ENCODE measurements around the gene SECISBP2.

The SECISBP2 gene

DNA sequence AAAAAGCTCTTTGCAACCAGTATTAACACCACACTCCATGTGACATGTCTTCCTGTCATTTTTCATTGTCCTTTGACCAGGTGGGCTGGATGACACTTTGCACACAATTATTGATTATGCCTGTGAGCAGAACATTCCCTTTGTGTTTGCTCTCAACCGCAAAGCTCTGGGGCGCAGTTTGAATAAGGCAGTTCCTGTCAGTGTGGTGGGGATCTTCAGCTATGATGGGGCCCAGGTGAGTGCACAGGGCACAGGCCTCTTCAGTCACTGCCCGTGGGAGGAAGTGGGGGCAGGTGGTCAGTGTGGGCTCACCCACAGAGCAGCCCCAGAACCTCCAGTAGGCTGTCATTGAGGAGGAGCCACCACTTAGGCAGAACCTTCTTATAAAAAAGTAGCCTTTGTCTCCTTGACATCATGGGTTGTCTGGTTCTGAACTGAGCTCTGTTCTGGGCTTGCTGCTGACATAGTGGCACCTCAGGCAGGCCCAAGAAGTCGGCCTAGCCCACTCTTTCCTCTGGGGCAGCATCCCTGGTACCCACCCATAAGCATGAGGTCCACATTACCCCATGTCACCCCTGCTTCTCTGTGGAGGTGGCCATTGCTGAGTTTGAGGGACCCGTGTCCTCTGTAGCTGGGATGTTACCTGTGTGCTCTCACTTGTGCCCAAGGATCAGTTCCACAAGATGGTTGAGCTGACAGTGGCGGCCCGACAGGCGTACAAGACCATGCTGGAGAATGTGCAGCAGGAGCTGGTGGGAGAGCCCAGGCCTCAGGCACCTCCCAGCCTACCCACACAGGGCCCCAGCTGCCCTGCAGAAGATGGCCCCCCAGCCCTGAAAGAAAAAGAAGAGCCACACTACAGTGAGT, 39.3 kb downstream of the SECISBP2 start:
- no peak overlapping the region for H2AFZ ChIP-seq (ENCODE audit: low read length, unreplicated experiment)
- H3K79me2 ChIP-seq (ENCODE audit: control insufficient read depth, insufficient read depth, low read length, unreplicated experiment) = no peaks in the 10 kb centered on the region
- no peaks in the 10 kb centered on the region for H3K27me3 ChIP-seq (ENCODE audit: insufficient read depth, low read length)
- no peaks in the 10 kb centered on the region for H3K4me1 ChIP-seq (ENCODE audit: control insufficient read depth, insufficient read depth, low read length, unreplicated experiment)
- H3K4me3 ChIP-seq (ENCODE audit: low read depth, low read length) = no peak overlapping the region
- peaks cover 29% of the 10 kb centered on the region; the same call in 1 of the 2 replicates for H3K36me3 ChIP-seq (ENCODE audit: insufficient read depth, low read length)
- H3K27ac ChIP-seq (ENCODE audit: low read depth, low read length) = no peak overlapping the region

DNA sequence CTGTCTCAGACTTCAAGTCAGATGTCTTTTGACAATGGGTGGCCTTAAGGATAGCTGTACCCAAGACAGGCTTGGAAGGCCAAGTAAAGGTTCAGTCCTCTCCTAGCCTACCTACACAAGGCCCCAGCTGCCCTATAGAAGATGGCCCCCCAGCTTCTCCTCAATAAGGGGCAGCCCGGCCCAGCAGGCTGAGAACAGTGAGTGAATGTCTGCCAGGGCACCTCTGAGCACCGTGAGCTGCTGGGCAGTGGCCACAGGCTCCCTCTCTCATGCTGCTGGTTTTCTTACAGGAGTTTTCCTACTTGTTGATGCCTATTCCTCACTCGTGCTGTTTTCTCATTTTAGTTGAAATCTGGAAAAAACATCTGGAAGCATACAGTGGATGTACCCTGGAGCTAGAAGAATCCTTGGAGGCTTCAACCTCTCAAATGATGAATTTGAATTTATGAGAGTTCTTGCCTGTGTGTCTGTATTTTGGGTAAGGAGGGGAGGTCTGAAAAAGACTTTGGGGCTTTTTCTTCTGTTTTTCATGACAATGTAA, 40.1 kb downstream of the SECISBP2 start:
- no peak overlapping the region for H2AFZ ChIP-seq (ENCODE audit: low read length, unreplicated experiment)
- H3K27ac ChIP-seq (ENCODE audit: low read depth, low read length) = no peak overlapping the region
- H3K4me3 ChIP-seq (ENCODE audit: low read depth, low read length) = no peak overlapping the region
- no peaks in the 10 kb centered on the region for H3K79me2 ChIP-seq (ENCODE audit: control insufficient read depth, insufficient read depth, low read length, unreplicated experiment)
- no peaks in the 10 kb centered on the region for H3K4me1 ChIP-seq (ENCODE audit: control insufficient read depth, insufficient read depth, low read length, unreplicated experiment)
- peaks cover 26% of the 10 kb centered on the region; the same call in 1 of the 2 replicates for H3K36me3 ChIP-seq (ENCODE audit: insufficient read depth, low read length)
- H3K27me3 ChIP-seq (ENCODE audit: insufficient read depth, low read length) = no peaks in the 10 kb centered on the region

DNA sequence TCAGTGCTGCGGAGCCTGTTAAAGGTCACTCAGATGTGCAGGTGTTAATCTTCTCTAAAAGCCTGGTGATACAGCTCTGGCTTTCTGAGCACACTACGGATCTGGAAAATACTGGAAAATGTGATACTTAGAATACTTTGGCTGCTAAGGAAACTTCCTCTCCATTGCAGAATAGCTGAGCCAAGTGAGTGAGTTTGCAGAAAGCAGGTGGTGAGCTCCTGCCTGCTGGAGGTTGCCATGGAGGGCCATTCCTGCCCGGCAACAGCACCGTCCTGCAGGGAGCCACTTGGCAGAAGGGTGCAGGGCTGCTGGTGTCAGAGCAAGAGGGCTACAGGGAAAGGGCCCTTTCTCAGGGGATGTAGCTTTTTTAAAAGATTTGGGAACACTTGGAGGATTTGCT, 40.7 kb downstream of the SECISBP2 start:
- Histone ChIP-seq H3K36me3 (ENCODE audit: insufficient read depth, low read length) (peaks cover 25% of the 10 kb centered on the region; the same call in 1 of the 2 replicates), H3K27me3 (ENCODE audit: insufficient read depth, low read length) (no peaks in the 10 kb centered on the region), H2AFZ (ENCODE audit: low read length, unreplicated experiment) (no peak overlapping the region), H3K4me3 (ENCODE audit: low read depth, low read length) (no peak overlapping the region), H3K79me2 (ENCODE audit: control insufficient read depth, insufficient read depth, low read length, unreplicated experiment) (no peaks in the 10 kb centered on the region), H3K27ac (ENCODE audit: low read depth, low read length) (no peak overlapping the region), H3K4me1 (ENCODE audit: control insufficient read depth, insufficient read depth, low read length, unreplicated experiment) (no peaks in the 10 kb centered on the region)

DNA sequence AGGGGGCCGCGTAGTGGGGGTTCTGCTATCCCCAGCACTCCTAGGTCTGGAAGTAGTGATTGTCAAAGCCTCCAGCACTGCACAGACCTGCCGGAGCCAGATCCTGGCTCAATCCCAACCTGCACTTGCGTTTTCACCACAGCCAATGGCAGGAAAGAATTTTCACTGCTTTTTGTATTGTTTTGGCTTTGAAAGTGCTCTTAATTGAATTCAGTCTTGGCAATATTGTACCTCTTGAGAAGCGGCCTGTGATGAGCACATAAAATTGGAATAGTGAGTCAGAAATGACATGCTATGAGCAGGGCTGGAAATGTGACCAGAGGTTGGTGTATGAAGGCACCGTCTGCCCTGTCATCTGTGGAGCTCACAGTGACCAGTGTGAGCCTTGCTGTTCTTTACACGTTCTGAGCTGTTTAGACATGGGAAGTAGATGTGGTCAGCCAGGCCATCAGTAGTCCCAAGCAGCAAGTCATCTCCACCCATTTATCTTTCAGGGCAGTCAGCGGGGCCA, 41.5 kb downstream of the SECISBP2 start:
- Histone ChIP-seq H3K4me1 (ENCODE audit: control insufficient read depth, insufficient read depth, low read length, unreplicated experiment) (no peaks in the 10 kb centered on the region), H3K4me3 (ENCODE audit: low read depth, low read length) (no peak overlapping the region), H3K36me3 (ENCODE audit: insufficient read depth, low read length) (peaks cover 20% of the 10 kb centered on the region; the same call in 1 of the 2 replicates), H3K79me2 (ENCODE audit: control insufficient read depth, insufficient read depth, low read length, unreplicated experiment) (no peaks in the 10 kb centered on the region), H3K27me3 (ENCODE audit: insufficient read depth, low read length) (no peaks in the 10 kb centered on the region), H3K27ac (ENCODE audit: low read depth, low read length) (no peak overlapping the region), H2AFZ (ENCODE audit: low read length, unreplicated experiment) (no peak overlapping the region)

DNA sequence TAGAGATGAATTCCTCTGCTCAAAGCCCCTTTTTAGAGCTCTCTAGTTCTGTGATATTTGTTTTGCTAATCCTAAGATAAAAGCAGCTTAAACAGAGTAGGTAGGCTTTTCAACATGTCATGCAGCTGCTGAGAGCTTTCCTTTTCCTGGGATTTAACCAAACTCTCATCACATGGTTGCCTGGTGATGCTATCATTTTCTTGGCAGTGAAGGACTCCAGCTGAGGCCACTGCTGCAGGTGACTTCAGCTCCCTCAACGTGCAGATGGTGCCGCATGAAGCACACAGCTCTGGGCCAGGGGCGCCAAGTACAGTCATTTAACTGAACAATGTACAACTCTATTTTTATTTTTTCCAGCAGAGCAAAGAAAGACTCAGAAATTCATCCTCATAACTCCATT, 42.2 kb downstream of the SECISBP2 start:
- Histone ChIP-seq H3K4me1 (ENCODE audit: control insufficient read depth, insufficient read depth, low read length, unreplicated experiment) (no peaks in the 10 kb centered on the region), H2AFZ (ENCODE audit: low read length, unreplicated experiment) (no peak overlapping the region), H3K36me3 (ENCODE audit: insufficient read depth, low read length) (peaks cover 16% of the 10 kb centered on the region; the same call in 1 of the 2 replicates), H3K79me2 (ENCODE audit: control insufficient read depth, insufficient read depth, low read length, unreplicated experiment) (no peaks in the 10 kb centered on the region), H3K27me3 (ENCODE audit: insufficient read depth, low read length) (no peaks in the 10 kb centered on the region), H3K27ac (ENCODE audit: low read depth, low read length) (no peak overlapping the region), H3K4me3 (ENCODE audit: low read depth, low read length) (no peak overlapping the region)

DNA sequence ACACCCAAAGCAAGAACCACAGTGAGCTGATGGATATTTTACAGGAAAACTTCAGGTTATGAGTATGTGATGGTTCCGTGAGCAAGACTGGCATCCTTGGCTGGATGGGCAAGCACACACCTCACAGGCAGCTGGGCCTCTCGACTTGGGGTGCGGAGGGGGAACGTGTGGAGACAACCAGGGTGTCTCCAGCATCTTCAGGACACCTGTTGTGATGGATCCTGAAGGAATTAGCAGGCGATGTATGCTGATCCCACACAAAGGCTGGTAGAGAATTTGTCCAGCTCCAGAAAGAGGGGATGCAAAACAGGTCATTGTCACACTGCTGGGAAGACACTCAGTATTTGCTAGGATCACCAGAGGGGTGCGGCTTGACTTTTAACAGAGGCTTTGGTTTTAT, 42.7 kb downstream of the SECISBP2 start:
- Histone ChIP-seq H3K79me2 (ENCODE audit: control insufficient read depth, insufficient read depth, low read length, unreplicated experiment) (no peaks in the 10 kb centered on the region), H3K27ac (ENCODE audit: low read depth, low read length) (no peak overlapping the region), H2AFZ (ENCODE audit: low read length, unreplicated experiment) (no peak overlapping the region), H3K4me3 (ENCODE audit: low read depth, low read length) (no peak overlapping the region), H3K4me1 (ENCODE audit: control insufficient read depth, insufficient read depth, low read length, unreplicated experiment) (no peaks in the 10 kb centered on the region), H3K27me3 (ENCODE audit: insufficient read depth, low read length) (no peaks in the 10 kb centered on the region), H3K36me3 (ENCODE audit: insufficient read depth, low read length) (peaks cover 16% of the 10 kb centered on the region; the same call in 1 of the 2 replicates)

DNA sequence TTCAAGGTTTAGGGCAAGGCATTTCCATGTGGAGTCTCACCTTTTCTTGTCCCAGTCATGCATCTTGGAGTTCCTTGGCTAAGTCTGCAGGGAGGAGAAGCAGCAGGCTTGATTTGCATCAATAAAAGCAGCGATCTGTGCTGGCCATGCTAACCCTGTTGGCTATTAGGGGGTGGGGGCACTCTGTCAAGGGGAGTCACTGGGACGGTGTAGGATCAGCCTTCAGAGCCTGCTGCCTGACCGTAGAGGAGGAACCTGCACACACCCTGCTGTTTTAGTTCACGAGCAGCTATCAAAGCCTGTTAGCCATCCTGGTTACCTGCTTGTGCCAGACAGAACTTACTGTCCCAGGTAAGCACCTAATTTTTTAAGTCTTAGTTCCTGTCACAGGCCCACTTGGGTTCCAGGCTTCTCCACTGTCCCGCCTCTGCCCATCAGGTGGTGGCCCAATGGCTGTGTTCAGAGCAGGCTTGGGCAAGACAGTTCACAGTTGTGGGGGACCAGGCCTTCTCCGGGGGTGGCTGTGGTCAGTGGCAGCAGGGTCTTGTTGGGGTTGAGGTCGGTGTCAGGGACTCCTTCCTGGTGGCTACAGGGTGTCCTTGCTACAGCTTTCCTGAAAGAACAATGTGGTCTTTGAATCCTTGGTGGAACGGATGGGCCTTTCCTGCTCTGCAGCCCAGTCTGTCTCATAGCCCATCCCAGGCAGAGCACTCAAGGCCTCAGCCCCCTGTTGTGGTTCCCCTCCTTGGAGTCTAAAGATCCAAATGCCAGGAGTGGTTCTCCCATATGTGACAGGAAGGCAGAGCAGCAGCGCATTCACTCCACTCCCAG, 43.7 kb downstream of the SECISBP2 start:
- Histone ChIP-seq H2AFZ (ENCODE audit: low read length, unreplicated experiment) (no peak overlapping the region), H3K27ac (ENCODE audit: low read depth, low read length) (no peak overlapping the region), H3K79me2 (ENCODE audit: control insufficient read depth, insufficient read depth, low read length, unreplicated experiment) (no peaks in the 10 kb centered on the region), H3K36me3 (ENCODE audit: insufficient read depth, low read length) (peaks cover 16% of the 10 kb centered on the region; the same call in 1 of the 2 replicates), H3K4me3 (ENCODE audit: low read depth, low read length) (no peak overlapping the region), H3K4me1 (ENCODE audit: control insufficient read depth, insufficient read depth, low read length, unreplicated experiment) (no peaks in the 10 kb centered on the region), H3K27me3 (ENCODE audit: insufficient read depth, low read length) (no peaks in the 10 kb centered on the region)

DNA sequence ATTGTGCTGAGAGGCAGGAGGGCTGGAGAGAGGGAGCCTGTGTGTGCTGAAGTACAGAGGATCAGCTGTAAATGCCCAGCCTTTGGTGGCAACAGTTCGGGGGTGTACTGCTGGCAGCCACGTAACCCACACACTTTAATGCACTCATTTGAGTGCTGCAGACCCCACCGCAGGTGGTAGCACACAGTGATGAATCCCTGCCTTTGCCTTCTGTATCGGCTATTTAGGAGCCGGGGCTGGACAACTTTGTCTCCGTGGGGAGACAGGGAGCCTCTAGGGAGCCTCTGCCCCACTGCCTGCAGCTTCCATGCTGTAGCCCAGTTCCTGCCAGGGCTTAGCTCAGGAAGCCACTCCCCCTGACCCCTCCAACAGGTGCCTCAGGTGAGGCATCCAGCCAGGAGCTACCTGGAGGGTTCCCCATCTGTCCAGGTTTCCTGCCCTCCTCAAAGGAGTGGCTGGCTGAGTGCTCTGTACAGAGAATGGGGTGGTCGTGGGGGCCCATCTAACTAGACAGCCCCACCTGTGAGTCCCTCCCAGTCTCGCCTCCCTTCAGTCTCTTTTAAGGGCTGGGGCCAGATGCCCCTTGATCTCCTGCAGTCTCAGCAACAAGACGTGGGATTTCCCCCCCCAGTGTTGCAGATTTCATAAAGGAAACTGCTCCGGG, 44.5 kb downstream of the SECISBP2 start:
- peaks cover 13% of the 10 kb centered on the region; the same call in 1 of the 2 replicates for H3K36me3 ChIP-seq (ENCODE audit: insufficient read depth, low read length)
- no peak overlapping the region for H3K4me3 ChIP-seq (ENCODE audit: low read depth, low read length)
- H3K27me3 ChIP-seq (ENCODE audit: insufficient read depth, low read length) = no peaks in the 10 kb centered on the region
- H3K79me2 ChIP-seq (ENCODE audit: control insufficient read depth, insufficient read depth, low read length, unreplicated experiment) = no peaks in the 10 kb centered on the region
- H3K27ac ChIP-seq (ENCODE audit: low read depth, low read length) = no peak overlapping the region
- no peak overlapping the region for H2AFZ ChIP-seq (ENCODE audit: low read length, unreplicated experiment)
- no peaks in the 10 kb centered on the region for H3K4me1 ChIP-seq (ENCODE audit: control insufficient read depth, insufficient read depth, low read length, unreplicated experiment)

DNA sequence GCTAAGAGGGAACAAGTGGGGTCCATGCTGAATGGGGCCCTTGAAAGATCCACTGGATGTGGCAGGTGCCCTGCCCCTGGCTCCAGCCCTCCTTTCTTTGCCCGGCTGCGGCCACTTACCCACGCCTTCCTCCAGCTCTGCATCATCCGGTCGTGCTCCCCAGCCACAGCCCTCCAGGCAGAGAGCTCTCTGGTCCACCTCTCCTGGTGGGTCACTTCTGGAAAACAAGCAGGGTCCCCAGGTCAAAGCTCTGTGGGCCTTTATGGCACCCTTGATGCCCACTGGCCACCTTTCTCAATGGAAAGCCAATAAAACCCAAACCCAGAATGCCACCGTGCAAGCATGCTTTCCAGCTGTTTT, 45.0 kb downstream of the SECISBP2 start:
- no peaks in the 10 kb centered on the region for H3K79me2 ChIP-seq (ENCODE audit: control insufficient read depth, insufficient read depth, low read length, unreplicated experiment)
- no peak overlapping the region for H2AFZ ChIP-seq (ENCODE audit: low read length, unreplicated experiment)
- H3K36me3 ChIP-seq (ENCODE audit: insufficient read depth, low read length) = peaks cover 11% of the 10 kb centered on the region; the same call in 1 of the 2 replicates
- H3K4me1 ChIP-seq (ENCODE audit: control insufficient read depth, insufficient read depth, low read length, unreplicated experiment) = no peaks in the 10 kb centered on the region
- H3K27ac ChIP-seq (ENCODE audit: low read depth, low read length) = no peak overlapping the region
- no peaks in the 10 kb centered on the region for H3K27me3 ChIP-seq (ENCODE audit: insufficient read depth, low read length)
- H3K4me3 ChIP-seq (ENCODE audit: low read depth, low read length) = no peak overlapping the region
